Measurements from ENCODE around the gene PSEN1.
A peak's percentile ranks its signal among the peaks of the same experiment; 100 is the strongest.

The PSEN1 gene

GRCh38 chr14:73221945-73222344, 85.6 kb downstream of the PSEN1 start:
- no peaks in the 10 kb centered on the region for H3K27me3 ChIP-seq (replicated peaks in 2 of 5; ENCODE audit: control insufficient read depth in 4 of 5, insufficient read depth in 5 of 5, low read length in 4 of 5)
- no peaks in the 10 kb centered on the region for H3K9me3 ChIP-seq (ENCODE audit: control extremely low read depth in 1 of 5, control insufficient read depth in 4 of 5, insufficient read depth in 2 of 5, low read depth in 1 of 5, low read length in 4 of 5)
- no peak for DNase-seq
- ChIA-PET POLR2A (no interaction called here), CTCF (interaction anchor here (0.6 kb wide), 1 partner anchor 9 kb away, joined by 3 read pairs; no protein-coding TSS in a partner anchor)
- no peak overlapping the region for H3K27ac ChIP-seq (ENCODE audit: insufficient read depth in 1 of 2, low read depth in 1 of 2, low read length in 2 of 2, poor library complexity in 1 of 2, severe bottlenecking in 2 of 2)
- no peak overlapping the region for H3K4me3 ChIP-seq (ENCODE audit: control insufficient read depth in 1 of 7, extremely low read depth in 1 of 7, insufficient read depth in 4 of 7, low read depth in 2 of 7, low read length in 6 of 7)
- H3K36me3 ChIP-seq (ENCODE audit: control insufficient read depth in 4 of 4, insufficient read depth in 4 of 4, low read length in 3 of 4) = peaks cover 20 to 64% (median 37%) of the 10 kb centered on the region in 4 experiments
- H3K4me1 ChIP-seq (ENCODE audit: control extremely low read depth in 1 of 4, control insufficient read depth in 4 of 4, insufficient read depth in 4 of 4, low read length in 3 of 4) = no peaks in the 10 kb centered on the region
- WGBS (ENCODE audit: insufficient coverage) = 93% methylated on average over 2 of the region's 2 CpGs

GRCh38 chr14:73223049-73223448, 86.7 kb downstream of the PSEN1 start:
- POLR2A ChIA-PET = interaction anchor here (0.6 kb wide), 1 partner anchor 104 kb away, joined by 3 read pairs; no protein-coding TSS in a partner anchor

GRCh38 chr14:73225496-73225895, 89.2 kb downstream of the PSEN1 start:
- Histone ChIP-seq H3K4me3 (ENCODE audit: control insufficient read depth in 1 of 7, extremely low read depth in 1 of 7, insufficient read depth in 4 of 7, low read depth in 2 of 7, low read length in 6 of 7) (no peak overlapping the region), H3K4me1 (ENCODE audit: control extremely low read depth in 1 of 4, control insufficient read depth in 4 of 4, insufficient read depth in 4 of 4, low read length in 3 of 4) (no peaks in the 10 kb centered on the region), H3K27ac (ENCODE audit: insufficient read depth in 1 of 2, low read depth in 1 of 2, low read length in 2 of 2, poor library complexity in 1 of 2, severe bottlenecking in 2 of 2) (no peak overlapping the region), H3K9me3 (ENCODE audit: control extremely low read depth in 1 of 5, control insufficient read depth in 4 of 5, insufficient read depth in 2 of 5, low read depth in 1 of 5, low read length in 4 of 5) (no peaks in the 10 kb centered on the region), H3K36me3 (ENCODE audit: control insufficient read depth in 4 of 4, insufficient read depth in 4 of 4, low read length in 3 of 4) (peaks cover 6 to 31% (median 18%) of the 10 kb centered on the region in 4 experiments), H3K27me3 (replicated peaks in 2 of 5; ENCODE audit: control insufficient read depth in 4 of 5, insufficient read depth in 5 of 5, low read length in 4 of 5) (no peaks in the 10 kb centered on the region)
- ChIA-PET CTCF (no interaction called here), POLR2A (no interaction called here)
- WGBS (ENCODE audit: insufficient coverage) = 100% methylated on average over 4 of the region's 4 CpGs
- DNase-seq = no peak

More at GRCh38 chr14:73223049-73223448, 86.7 kb downstream of the PSEN1 start:
- WGBS (ENCODE audit: insufficient coverage) = 96% methylated on average over 5 of the region's 5 CpGs
- Histone ChIP-seq H3K4me3 (ENCODE audit: control insufficient read depth in 1 of 7, extremely low read depth in 1 of 7, insufficient read depth in 4 of 7, low read depth in 2 of 7, low read length in 6 of 7) (no peak overlapping the region), H3K27ac (ENCODE audit: insufficient read depth in 1 of 2, low read depth in 1 of 2, low read length in 2 of 2, poor library complexity in 1 of 2, severe bottlenecking in 2 of 2) (no peak overlapping the region), H3K36me3 (ENCODE audit: control insufficient read depth in 4 of 4, insufficient read depth in 4 of 4, low read length in 3 of 4) (peaks cover 16 to 55% (median 30%) of the 10 kb centered on the region in 4 experiments), H3K9me3 (ENCODE audit: control extremely low read depth in 1 of 5, control insufficient read depth in 4 of 5, insufficient read depth in 2 of 5, low read depth in 1 of 5, low read length in 4 of 5) (no peaks in the 10 kb centered on the region), H3K27me3 (replicated peaks in 2 of 5; ENCODE audit: control insufficient read depth in 4 of 5, insufficient read depth in 5 of 5, low read length in 4 of 5) (no peaks in the 10 kb centered on the region), H3K4me1 (ENCODE audit: control extremely low read depth in 1 of 4, control insufficient read depth in 4 of 4, insufficient read depth in 4 of 4, low read length in 3 of 4) (no peaks in the 10 kb centered on the region)
- DNase-seq = no peak
- CTCF ChIA-PET = interaction anchor here (0.8 to 1.0 kb wide), 3 partner anchors 9 to 17 kb away, joined by 3 to 4 read pairs (median 3); no protein-coding TSS in a partner anchor

GRCh38 chr14:73227812-73228781, 91.8 kb downstream of the PSEN1 start:
- H3K4me1 ChIP-seq (ENCODE audit: control extremely low read depth in 1 of 4, control insufficient read depth in 4 of 4, insufficient read depth in 4 of 4, low read length in 3 of 4) = no peaks in the 10 kb centered on the region
- ChIA-PET POLR2A (no interaction called here), CTCF (no interaction called here)
- WGBS (ENCODE audit: insufficient coverage) = 94% methylated on average over 20 of the region's 25 CpGs
- H3K27me3 ChIP-seq (replicated peaks in 2 of 5; ENCODE audit: control insufficient read depth in 4 of 5, insufficient read depth in 5 of 5, low read length in 4 of 5) = peaks cover 0 to 13% (median 2%) of the 10 kb centered on the region in 5 experiments
- peak in 2 of 3 donors; percentile 36 for DNase-seq
- H3K27ac ChIP-seq (ENCODE audit: insufficient read depth in 1 of 2, low read depth in 1 of 2, low read length in 2 of 2, poor library complexity in 1 of 2, severe bottlenecking in 2 of 2) = no peak overlapping the region
- H3K4me3 ChIP-seq (ENCODE audit: control insufficient read depth in 1 of 7, extremely low read depth in 1 of 7, insufficient read depth in 4 of 7, low read depth in 2 of 7, low read length in 6 of 7) = no peak overlapping the region
- no peaks in the 10 kb centered on the region for H3K9me3 ChIP-seq (ENCODE audit: control extremely low read depth in 1 of 5, control insufficient read depth in 4 of 5, insufficient read depth in 2 of 5, low read depth in 1 of 5, low read length in 4 of 5)
- peaks cover 2 to 13% (median 5%) of the 10 kb centered on the region in 4 experiments for H3K36me3 ChIP-seq (ENCODE audit: control insufficient read depth in 4 of 4, insufficient read depth in 4 of 4, low read length in 3 of 4)

- Histone ChIP-seq H3K9me3 (ENCODE audit: control extremely low read depth in 1 of 5, control insufficient read depth in 4 of 5, insufficient read depth in 2 of 5, low read depth in 1 of 5, low read length in 4 of 5) (no peaks in the 10 kb centered on the region), H3K4me3 (ENCODE audit: control insufficient read depth in 1 of 7, extremely low read depth in 1 of 7, insufficient read depth in 4 of 7, low read depth in 2 of 7, low read length in 6 of 7) (no peak overlapping the region), H3K36me3 (ENCODE audit: control insufficient read depth in 4 of 4, insufficient read depth in 4 of 4, low read length in 3 of 4) (peaks cover 2 to 8% (median 4%) of the 10 kb centered on the region in 4 experiments), H3K27me3 (replicated peaks in 2 of 5; ENCODE audit: control insufficient read depth in 4 of 5, insufficient read depth in 5 of 5, low read length in 4 of 5) (peaks cover 0 to 33% (median 8%) of the 10 kb centered on the region in 5 experiments), H3K27ac (ENCODE audit: insufficient read depth in 1 of 2, low read depth in 1 of 2, low read length in 2 of 2, poor library complexity in 1 of 2, severe bottlenecking in 2 of 2) (no peak overlapping the region), H3K4me1 (ENCODE audit: control extremely low read depth in 1 of 4, control insufficient read depth in 4 of 4, insufficient read depth in 4 of 4, low read length in 3 of 4) (no peaks in the 10 kb centered on the region)
- ChIA-PET CTCF (interaction anchor here (1.2 to 1.6 kb wide), 3 partner anchors 10 to 26 kb away, joined by 3 to 4 read pairs (median 4); no protein-coding TSS in a partner anchor), POLR2A (no interaction called here)
- 100% methylated on average over 2 of the region's 6 CpGs for WGBS (ENCODE audit: insufficient coverage)
- no peak for DNase-seq
Measured at GRCh38 chr14:73230051-73230450, 93.7 kb downstream of the PSEN1 start.

GRCh38 chr14:73231981-73232851, 95.9 kb downstream of the PSEN1 start:
- ChIA-PET POLR2A (interaction anchor here (1.2 kb wide), 1 partner anchor 9 kb away, joined by 5 read pairs; no protein-coding TSS in a partner anchor), CTCF (interaction anchor here (0.7 to 1.8 kb wide), 11 partner anchors 8 to 240 kb away, joined by 3 to 6 read pairs (median 4); no protein-coding TSS in a partner anchor)
- 79% methylated on average over 16 of the region's 19 CpGs for WGBS (ENCODE audit: insufficient coverage)
- DNase-seq = peak in 2 of 3 donors; percentile 43 to 45
- Histone ChIP-seq H3K9me3 (ENCODE audit: control extremely low read depth in 1 of 5, control insufficient read depth in 4 of 5, insufficient read depth in 2 of 5, low read depth in 1 of 5, low read length in 4 of 5) (no peaks in the 10 kb centered on the region), H3K27me3 (replicated peaks in 2 of 5; ENCODE audit: control insufficient read depth in 4 of 5, insufficient read depth in 5 of 5, low read length in 4 of 5) (peaks cover 0 to 55% (median 21%) of the 10 kb centered on the region in 5 experiments), H3K27ac (ENCODE audit: insufficient read depth in 1 of 2, low read depth in 1 of 2, low read length in 2 of 2, poor library complexity in 1 of 2, severe bottlenecking in 2 of 2) (no peak overlapping the region), H3K4me1 (ENCODE audit: control extremely low read depth in 1 of 4, control insufficient read depth in 4 of 4, insufficient read depth in 4 of 4, low read length in 3 of 4) (peaks cover 0 to 6% (median 3%) of the 10 kb centered on the region in 4 experiments), H3K36me3 (ENCODE audit: control insufficient read depth in 4 of 4, insufficient read depth in 4 of 4, low read length in 3 of 4) (peaks cover 0 to 4% (median 2%) of the 10 kb centered on the region in 4 experiments), H3K4me3 (ENCODE audit: control insufficient read depth in 1 of 7, extremely low read depth in 1 of 7, insufficient read depth in 4 of 7, low read depth in 2 of 7, low read length in 6 of 7) (no peak overlapping the region)

Measured in common myeloid progenitor, CD34-positive (primary cell).